Measurements from ENCODE around the gene ATP11C.
A peak's percentile ranks its signal among the peaks of the same experiment; 100 is the strongest.
"Not testable (repeated sequence)": the region's sequence is repeated elsewhere in the genome, so short reads cannot be mapped to it uniquely, and the experiment has no call there.

ATP11C gene

DNA sequence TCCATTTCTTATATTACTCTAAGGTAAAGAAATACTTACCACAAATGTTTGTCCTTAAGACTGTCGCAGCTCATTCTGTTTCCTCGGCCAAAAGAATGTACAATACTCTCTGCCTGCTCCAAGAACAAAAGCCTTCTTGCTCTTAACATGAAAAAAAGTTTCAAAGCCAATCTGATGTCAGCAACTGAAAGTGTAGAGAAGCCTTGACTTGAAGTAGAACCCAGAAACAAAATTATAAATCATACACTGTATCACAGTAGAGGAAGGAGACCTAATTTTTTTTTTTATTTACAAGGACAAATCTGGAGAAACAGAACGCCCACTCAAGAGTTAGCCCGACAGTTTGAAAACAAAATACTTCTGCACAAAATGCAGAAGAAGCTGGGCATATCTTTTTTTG, 224.8 kb downstream of the ATP11C start, which contains the start of gene MCF2:
TSS of gene MCF2 (minus strand) at position 101 of the 400 bp plus-strand sequence. CDS start 56,423 bp downstream, outside the sequence.
- no peaks in the 10 kb centered on the region for H3K36me3 ChIP-seq (ENCODE audit: control insufficient read depth in 2 of 2, insufficient read depth in 2 of 2, low read length in 2 of 2)

DNA sequence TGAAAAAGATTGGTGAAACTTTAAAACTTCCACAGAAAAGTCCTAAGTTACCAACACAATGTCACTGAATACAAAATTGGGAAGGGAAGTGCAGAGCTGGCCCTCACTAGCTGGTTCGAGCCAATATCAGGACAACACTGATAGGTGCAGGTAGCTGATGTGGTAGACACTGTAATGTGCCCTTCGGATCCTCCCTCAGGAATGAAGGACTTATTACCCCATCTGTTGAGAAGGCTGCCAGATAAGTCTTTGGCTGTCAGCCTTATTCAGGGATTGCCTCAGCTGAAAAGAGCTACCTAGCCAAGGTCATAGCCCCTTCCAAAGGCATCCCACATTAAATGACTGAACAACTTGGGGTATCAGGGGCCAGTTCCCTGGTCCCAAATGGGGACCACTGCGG, 230.2 kb downstream of the ATP11C start:
- H3K27ac ChIP-seq (ENCODE audit: low read depth in 2 of 2, low read length in 2 of 2) = no peak overlapping the region
- no peaks in the 10 kb centered on the region for H3K9me3 ChIP-seq (ENCODE audit: control insufficient read depth in 2 of 2, low read length in 2 of 2)

More for the DNA sequence above, 224.8 kb downstream of the ATP11C start, which contains the start of gene MCF2:
- H3K4me3 ChIP-seq (ENCODE audit: low read length in 2 of 2) = no peak within 1 kb of the TSS
- no peaks in the 10 kb centered on the region for H3K9me3 ChIP-seq (ENCODE audit: control insufficient read depth in 2 of 2, low read length in 2 of 2)
- H3K4me1 ChIP-seq (ENCODE audit: control insufficient read depth in 2 of 2, insufficient read depth in 2 of 2, low read length in 2 of 2) = no peaks in the 10 kb centered on the region
- H3K27me3 ChIP-seq (ENCODE audit: control insufficient read depth in 2 of 2, insufficient read depth in 2 of 2, low read length in 2 of 2) = no peaks in the 10 kb centered on the region
- H3K9ac ChIP-seq (ENCODE audit: low read depth in 1 of 2, low read length in 2 of 2) = no peak within 1 kb of the TSS
- H3K27ac ChIP-seq (ENCODE audit: low read depth in 2 of 2, low read length in 2 of 2) = no peak within 1 kb of the TSS

DNA sequence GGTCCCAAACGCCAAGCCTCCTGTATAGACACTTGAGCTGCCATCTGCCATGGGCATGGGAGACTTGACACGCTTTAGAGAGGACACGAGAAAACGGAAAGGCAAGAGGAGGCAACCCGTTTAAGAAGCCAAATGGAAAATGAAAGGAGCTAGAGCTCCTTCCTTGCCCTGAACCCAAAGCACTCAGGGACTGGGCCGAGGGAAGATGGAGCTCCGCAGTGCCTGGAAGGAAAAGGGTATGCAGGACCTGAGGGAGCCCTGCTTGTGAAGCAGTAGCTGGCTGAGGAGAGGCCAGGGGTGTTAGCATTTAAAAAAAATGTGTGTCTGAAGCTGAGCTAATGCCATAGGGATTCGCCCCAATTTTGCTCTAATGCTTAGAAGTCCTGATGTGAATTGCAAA, 239.9 kb downstream of the ATP11C start:
- H3K4me1 ChIP-seq (ENCODE audit: control insufficient read depth in 2 of 2, insufficient read depth in 2 of 2, low read length in 2 of 2) = no peaks in the 10 kb centered on the region

More for the DNA sequence above, 230.2 kb downstream of the ATP11C start:
- Histone ChIP-seq H3K9ac (ENCODE audit: low read depth in 1 of 2, low read length in 2 of 2) (no peak overlapping the region), H3K27me3 (ENCODE audit: control insufficient read depth in 2 of 2, insufficient read depth in 2 of 2, low read length in 2 of 2) (peaks cover 0 to 2% of the 10 kb centered on the region in 2 donors), H3K4me1 (ENCODE audit: control insufficient read depth in 2 of 2, insufficient read depth in 2 of 2, low read length in 2 of 2) (no peaks in the 10 kb centered on the region), H3K4me3 (ENCODE audit: low read length in 2 of 2) (no peak overlapping the region), H3K36me3 (ENCODE audit: control insufficient read depth in 2 of 2, insufficient read depth in 2 of 2, low read length in 2 of 2) (no peaks in the 10 kb centered on the region)

DNA sequence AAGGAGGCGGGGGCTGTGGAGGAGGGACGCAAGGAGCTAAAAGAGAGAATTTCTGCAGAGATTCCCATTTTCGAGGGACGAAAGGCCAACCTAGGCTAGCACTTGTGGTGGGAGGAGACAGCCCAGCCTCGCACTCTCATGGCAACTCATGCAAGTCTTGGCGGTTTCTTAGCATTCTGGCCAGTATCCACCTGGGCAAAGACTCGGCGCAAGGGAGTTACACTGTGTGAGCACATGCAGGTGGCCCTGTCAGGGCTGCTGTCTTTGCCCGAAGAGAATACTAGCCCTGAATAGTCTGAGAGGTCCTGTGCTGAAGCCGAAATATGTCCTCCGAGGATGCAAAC, 240.4 kb downstream of the ATP11C start:
- no peaks in the 10 kb centered on the region for H3K36me3 ChIP-seq (ENCODE audit: control insufficient read depth in 2 of 2, insufficient read depth in 2 of 2, low read length in 2 of 2)
- no peak overlapping the region for H3K27ac ChIP-seq (ENCODE audit: low read depth in 2 of 2, low read length in 2 of 2)
- peaks cover 3 to 9% of the 10 kb centered on the region in 2 donors for H3K27me3 ChIP-seq (ENCODE audit: control insufficient read depth in 2 of 2, insufficient read depth in 2 of 2, low read length in 2 of 2)
- H3K9ac ChIP-seq (ENCODE audit: low read depth in 1 of 2, low read length in 2 of 2) = no peak overlapping the region
- H3K9me3 ChIP-seq (ENCODE audit: control insufficient read depth in 2 of 2, low read length in 2 of 2) = no peaks in the 10 kb centered on the region
- no peaks in the 10 kb centered on the region for H3K4me1 ChIP-seq (ENCODE audit: control insufficient read depth in 2 of 2, insufficient read depth in 2 of 2, low read length in 2 of 2)
- H3K4me3 ChIP-seq (ENCODE audit: low read length in 2 of 2) = peak overlapping the region; percentile 23 to 43

More for the DNA sequence above, 239.9 kb downstream of the ATP11C start:
- H3K27ac ChIP-seq (ENCODE audit: low read depth in 2 of 2, low read length in 2 of 2) = no peak overlapping the region
- no peaks in the 10 kb centered on the region for H3K36me3 ChIP-seq (ENCODE audit: control insufficient read depth in 2 of 2, insufficient read depth in 2 of 2, low read length in 2 of 2)
- H3K9ac ChIP-seq (ENCODE audit: low read depth in 1 of 2, low read length in 2 of 2) = no peak overlapping the region
- H3K9me3 ChIP-seq (ENCODE audit: control insufficient read depth in 2 of 2, low read length in 2 of 2) = no peaks in the 10 kb centered on the region
- peak overlapping the region; percentile 23 to 43 for H3K4me3 ChIP-seq (ENCODE audit: low read length in 2 of 2)
- peaks cover 3 to 9% of the 10 kb centered on the region in 2 donors for H3K27me3 ChIP-seq (ENCODE audit: control insufficient read depth in 2 of 2, insufficient read depth in 2 of 2, low read length in 2 of 2)

DNA sequence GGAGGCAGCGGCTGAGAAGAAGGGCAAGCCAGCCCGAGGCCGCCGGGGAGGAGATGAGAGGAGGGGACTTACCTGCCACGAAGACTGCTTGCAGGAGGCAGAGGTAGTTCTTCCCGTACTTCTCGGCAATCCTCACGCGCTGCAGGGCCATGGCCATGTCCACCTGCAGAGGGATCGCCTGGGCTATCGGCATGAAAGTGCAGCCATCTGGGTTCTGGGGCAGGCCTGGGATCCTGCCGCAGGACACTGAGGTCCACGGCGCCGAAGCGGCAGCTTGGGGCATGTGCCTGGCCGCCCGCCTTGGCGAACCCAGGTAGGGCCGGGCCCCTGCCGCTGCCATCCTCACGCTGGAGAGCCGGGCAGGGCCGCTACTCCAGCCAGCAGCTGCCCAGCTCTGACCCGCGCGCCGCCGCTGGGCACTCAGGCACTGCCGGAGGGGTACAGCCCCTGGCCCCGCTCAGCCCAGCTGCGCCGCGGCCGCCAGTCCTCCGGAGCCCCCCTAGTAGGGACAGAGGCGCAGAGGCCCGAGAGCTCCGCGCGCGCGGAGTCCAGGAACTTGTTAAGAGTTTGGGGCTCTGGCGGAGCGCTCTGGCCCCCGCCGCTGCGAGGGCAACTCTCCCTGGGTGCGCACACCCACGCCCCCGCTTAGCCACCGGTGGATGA, 240.9 kb downstream of the ATP11C start:
- Histone ChIP-seq H3K9ac (ENCODE audit: low read depth in 1 of 2, low read length in 2 of 2) (no peak overlapping the region), H3K27me3 (ENCODE audit: control insufficient read depth in 2 of 2, insufficient read depth in 2 of 2, low read length in 2 of 2) (peaks cover 3 to 9% of the 10 kb centered on the region in 2 donors), H3K27ac (ENCODE audit: low read depth in 2 of 2, low read length in 2 of 2) (no peak overlapping the region), H3K36me3 (ENCODE audit: control insufficient read depth in 2 of 2, insufficient read depth in 2 of 2, low read length in 2 of 2) (no peaks in the 10 kb centered on the region), H3K4me3 (ENCODE audit: low read length in 2 of 2) (no peak overlapping the region), H3K9me3 (ENCODE audit: control insufficient read depth in 2 of 2, low read length in 2 of 2) (no peaks in the 10 kb centered on the region), H3K4me1 (ENCODE audit: control insufficient read depth in 2 of 2, insufficient read depth in 2 of 2, low read length in 2 of 2) (no peaks in the 10 kb centered on the region)

DNA sequence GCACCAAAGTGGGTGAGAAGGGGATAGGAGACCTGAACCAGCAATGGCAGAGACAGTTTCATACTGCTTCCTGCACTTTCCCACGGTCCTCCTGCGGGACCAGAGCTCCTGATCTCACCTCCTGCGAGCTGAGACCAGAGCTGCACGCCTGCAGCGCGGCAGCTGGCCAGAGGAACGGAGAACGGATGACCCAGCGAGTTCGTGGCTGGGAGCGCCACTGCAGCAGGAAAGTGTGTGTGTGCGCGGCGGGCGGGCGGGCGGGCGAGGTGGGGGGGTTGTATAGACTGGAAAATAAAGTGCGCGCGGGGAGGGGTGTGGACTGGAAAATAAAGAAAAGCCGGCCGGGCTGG, 241.4 kb downstream of the ATP11C start:
- Histone ChIP-seq H3K9ac (ENCODE audit: low read depth in 1 of 2, low read length in 2 of 2) (no peak overlapping the region), H3K27ac (ENCODE audit: low read depth in 2 of 2, low read length in 2 of 2) (no peak overlapping the region), H3K9me3 (ENCODE audit: control insufficient read depth in 2 of 2, low read length in 2 of 2) (no peaks in the 10 kb centered on the region), H3K4me3 (ENCODE audit: low read length in 2 of 2) (no peak overlapping the region), H3K27me3 (ENCODE audit: control insufficient read depth in 2 of 2, insufficient read depth in 2 of 2, low read length in 2 of 2) (peaks cover 3 to 9% of the 10 kb centered on the region in 2 donors), H3K36me3 (ENCODE audit: control insufficient read depth in 2 of 2, insufficient read depth in 2 of 2, low read length in 2 of 2) (no peaks in the 10 kb centered on the region), H3K4me1 (ENCODE audit: control insufficient read depth in 2 of 2, insufficient read depth in 2 of 2, low read length in 2 of 2) (no peaks in the 10 kb centered on the region)

DNA sequence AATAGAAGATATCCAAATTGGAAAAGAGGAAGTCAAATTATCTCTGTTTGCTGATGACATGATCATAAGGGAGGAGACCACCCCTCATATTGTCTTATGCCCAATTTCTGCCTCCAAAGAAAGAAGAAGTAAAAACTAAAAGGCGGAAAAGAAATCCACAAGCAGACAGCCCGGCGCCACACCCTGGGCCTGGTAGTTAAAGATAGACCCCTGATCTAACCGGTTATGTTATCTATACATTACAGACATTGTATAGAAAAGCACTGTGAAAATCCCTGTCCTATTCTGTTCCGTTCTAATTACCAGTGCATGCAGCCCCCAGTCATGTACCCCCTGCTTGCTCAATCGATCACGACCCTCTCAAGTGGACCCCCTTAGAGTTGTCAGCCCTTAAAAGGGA, 247.7 kb downstream of the ATP11C start:
- not testable (repeated sequence) for H3K9ac ChIP-seq (ENCODE audit: low read depth in 1 of 2, low read length in 2 of 2); H3K36me3 ChIP-seq (ENCODE audit: control insufficient read depth in 2 of 2, insufficient read depth in 2 of 2, low read length in 2 of 2); H3K27me3 ChIP-seq (ENCODE audit: control insufficient read depth in 2 of 2, insufficient read depth in 2 of 2, low read length in 2 of 2); H3K9me3 ChIP-seq (ENCODE audit: control insufficient read depth in 2 of 2, low read length in 2 of 2); H3K4me1 ChIP-seq (ENCODE audit: control insufficient read depth in 2 of 2, insufficient read depth in 2 of 2, low read length in 2 of 2); H3K4me3 ChIP-seq (ENCODE audit: low read length in 2 of 2); H3K27ac ChIP-seq (ENCODE audit: low read depth in 2 of 2, low read length in 2 of 2)

DNA sequence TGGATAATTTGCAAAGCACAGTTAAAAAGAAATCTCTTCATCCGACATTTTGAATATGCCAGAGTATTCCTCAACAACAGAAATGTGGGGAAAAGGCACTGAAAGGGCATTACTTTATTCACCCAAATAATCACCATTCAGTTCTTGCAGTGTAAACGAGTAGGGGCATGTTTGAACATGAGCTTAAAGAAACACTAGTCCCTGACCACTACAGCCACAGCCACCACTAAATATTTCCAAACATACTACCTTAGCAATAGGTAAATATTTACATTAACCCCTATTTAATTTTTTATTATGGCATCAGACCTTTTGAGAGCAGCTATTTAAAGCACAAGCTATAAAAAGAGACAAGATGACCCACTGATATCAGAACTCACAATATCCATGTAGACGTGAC, 252.5 kb downstream of the ATP11C start:
- no peaks in the 10 kb centered on the region for H3K27me3 ChIP-seq (ENCODE audit: control insufficient read depth in 2 of 2, insufficient read depth in 2 of 2, low read length in 2 of 2)
- H3K4me1 ChIP-seq (ENCODE audit: control insufficient read depth in 2 of 2, insufficient read depth in 2 of 2, low read length in 2 of 2) = no peaks in the 10 kb centered on the region

More for the DNA sequence above, 252.5 kb downstream of the ATP11C start:
- Histone ChIP-seq H3K4me3 (ENCODE audit: low read length in 2 of 2) (no peak overlapping the region), H3K27ac (ENCODE audit: low read depth in 2 of 2, low read length in 2 of 2) (no peak overlapping the region), H3K36me3 (ENCODE audit: control insufficient read depth in 2 of 2, insufficient read depth in 2 of 2, low read length in 2 of 2) (no peaks in the 10 kb centered on the region), H3K9ac (ENCODE audit: low read depth in 1 of 2, low read length in 2 of 2) (no peak overlapping the region), H3K9me3 (ENCODE audit: control insufficient read depth in 2 of 2, low read length in 2 of 2) (no peaks in the 10 kb centered on the region)

Data from mucosa of rectum (tissue), 2 donors.